Neutrophil (primary cell): ENCODE results near the gene CPSF4.
"Not testable (repeated sequence)": the region's sequence is repeated elsewhere in the genome, so short reads cannot be mapped to it uniquely, and the experiment has no call there.

Experiments used
- H3K27ac ChIP-seq: fragments of 200-600 bp; sonication (generic); 2 replicates; pipeline ENCODE4 v1.5.1; 2016; ENCODE audit warnings: mild to moderate bottlenecking, moderate library complexity
- H3K27me3 ChIP-seq: fragments of 200-600 bp; sonication (generic); 2 replicates; pipeline ENCODE4 v1.6.0; 2016; ENCODE audit warnings: mild to moderate bottlenecking
- H3K36me3 ChIP-seq: fragments of 200-600 bp; sonication (generic); 2 replicates; pipeline ENCODE4 v1.5.1; 2017
- H3K4me1 ChIP-seq, 2 experiments: fragments of 200-600 bp in 1 of 2; sonication (generic) in 1 of 2; 1 replicate in 1 of 2; 2 replicates in 1 of 2; pipeline versions ENCODE4 v1.5.1 to v1.6.1; 2013 to 2016; ENCODE audit warnings: low read depth in 1 of 2, low read length in 1 of 2, mild to moderate bottlenecking in 1 of 2, moderate library complexity in 1 of 2; ENCODE audit not compliant: control insufficient read depth in 1 of 2, insufficient read depth in 1 of 2
- H3K4me3 ChIP-seq, 2 experiments: fragments of 200-600 bp in 1 of 2; sonication (generic) in 1 of 2; 1 replicate in 1 of 2; 2 replicates in 1 of 2; pipeline ENCODE4 v1.5.1; 2013 to 2016; ENCODE audit warnings: low read depth in 1 of 2, low read length in 1 of 2, mild to moderate bottlenecking in 1 of 2, moderate library complexity in 1 of 2
- H3K9me3 ChIP-seq: fragments of 200-600 bp; sonication (generic); 2 replicates; pipeline ENCODE4 v1.5.1; 2016
- CTCF ChIP-seq: fragments of 200-600 bp; sonication (generic); IDR thresholded peaks from 2 replicates; pipeline ENCODE4 v1.5.1; 2016; ENCODE audit warnings: antibody characterized with exemption

Gene CPSF4

GRCh38 chr7:99498546-99498944 lies 59.8 kb downstream of the CPSF4 start:
- H3K27ac ChIP-seq = peak overlapping the region; percentile 92
- H3K4me1 ChIP-seq = peaks cover 28% of the 10 kb centered on the region in 2 experiments
- H3K36me3 ChIP-seq = peaks cover 51% of the 10 kb centered on the region
- no peaks in the 10 kb centered on the region for H3K27me3 ChIP-seq
- peak overlapping the region; percentile 76 to 95 for H3K4me3 ChIP-seq
- TF ChIP-seq CTCF = no peak
- no peaks in the 10 kb centered on the region for H3K9me3 ChIP-seq

- Histone ChIP-seq H3K36me3 (peaks cover 43% of the 10 kb centered on the region), H3K9me3 (no peaks in the 10 kb centered on the region), H3K4me1 (peaks cover 33 to 34% of the 10 kb centered on the region in 2 experiments), H3K27me3 (no peaks in the 10 kb centered on the region), H3K27ac (peak overlapping the region; percentile 92), H3K4me3 (peak overlapping the region; percentile 76 to 95)
- TF ChIP-seq CTCF = no peak
Observed at GRCh38 chr7:99499371-99499720, 60.6 kb downstream of the CPSF4 start.

- Histone ChIP-seq H3K36me3 (peaks cover 37% of the 10 kb centered on the region), H3K4me1 (peaks cover 33 to 34% of the 10 kb centered on the region in 2 experiments), H3K27ac (peak within 1 kb of the TSS; percentile 92), H3K27me3 (no peaks in the 10 kb centered on the region), H3K4me3 (peak within 1 kb of the TSS; percentile 76 to 95), H3K9me3 (no peaks in the 10 kb centered on the region)
- peak; percentile 34 for TF ChIP-seq CTCF
Observed at GRCh38 chr7:99499721-99500636, 61.2 kb downstream of the CPSF4 start, which contains the start of gene ZNF394. ZNF394 (minus strand) TSS chr7:99500281; CDS start chr7:99500093, 188 bp downstream.

- Histone ChIP-seq H3K4me3 (peak overlapping the region; percentile 76 to 95), H3K36me3 (peaks cover 30% of the 10 kb centered on the region), H3K4me1 (peaks cover 37 to 38% of the 10 kb centered on the region in 2 experiments), H3K27ac (peak overlapping the region; percentile 92), H3K9me3 (no peaks in the 10 kb centered on the region), H3K27me3 (no peaks in the 10 kb centered on the region)
- TF ChIP-seq CTCF = no peak
Observed at GRCh38 chr7:99500637-99501009, 61.9 kb downstream of the CPSF4 start.

- H3K27me3 ChIP-seq, H3K27ac ChIP-seq, H3K9me3 ChIP-seq: not testable (repeated sequence)
- H3K36me3 ChIP-seq = peaks cover 24% of the 10 kb centered on the region
- peaks cover 43 to 44% of the 10 kb centered on the region in 2 experiments for H3K4me1 ChIP-seq
- H3K4me3 ChIP-seq = peak overlapping the region; percentile 76 to 95
Observed at GRCh38 chr7:99501236-99501635, 62.5 kb downstream of the CPSF4 start.

GRCh38 chr7:99504281-99504602 lies 65.5 kb downstream of the CPSF4 start:
- no peak for TF ChIP-seq CTCF

More at GRCh38 chr7:99504281-99504602, 65.5 kb downstream of the CPSF4 start:
- H3K9me3 ChIP-seq = no peaks in the 10 kb centered on the region
- no peaks in the 10 kb centered on the region for H3K36me3 ChIP-seq
- no peaks in the 10 kb centered on the region for H3K27me3 ChIP-seq
- H3K27ac ChIP-seq = peak overlapping the region; percentile 90
- H3K4me1 ChIP-seq = peaks cover 30 to 32% of the 10 kb centered on the region in 2 experiments
- peak overlapping the region; percentile 91 to 92 for H3K4me3 ChIP-seq
